ENCODE data around the gene ARID1B. TPM values are rescaled to one million over a fixed set of nuclear protein-coding genes. Genes with fewer than 3 reads are reported as not detected.

Gene ARID1B
- total and polyA plus RNA-seq, 2 of the 13 experiments (the other 11 are each of a cell fraction or from before 2014, with no cell fraction given) = 20.1 to 32.6 TPM

- H3K27me3 ChIP-seq (ENCODE audit: control insufficient read depth in 1 of 2, insufficient read depth in 2 of 2, low read length in 2 of 2) = no peaks in the 10 kb centered on the region
- ChIA-PET POLR2A (no interaction called here), CTCF (ENCODE audit: low intra/inter-chr PET ratio, low total read pairs) (no interaction called here)
- no peak overlapping the region for H3K27ac ChIP-seq (ENCODE audit: extremely low read length, insufficient read depth, low read length)
- no peaks in the 10 kb centered on the region for H3K79me2 ChIP-seq (ENCODE audit: insufficient read depth, low read length)
- H3K4me1 ChIP-seq (ENCODE audit: insufficient read depth, low read length) = peaks cover 20% of the 10 kb centered on the region
- no peak overlapping the region for H3K9ac ChIP-seq (ENCODE audit: insufficient read depth, low read depth, low read length)
- no TSS peak for BruUV-seq (replicated peaks)
- no peaks in the 10 kb centered on the region for H3K9me3 ChIP-seq (ENCODE audit: low read length)
- in situ Hi-C loops (cut with HindIII; ENCODE audit: extremely low pct_ligation_motif_present, low pct_unique_long_range_greater_than_20kb) (no loop called here), intact Hi-C loops (cut with micrococcal nuclease; ENCODE audit: unreplicated experiment) (no loop called here)
- FAIRE-seq (no peak), DNase-seq (ENCODE audit: low spot score) (no peak), ATAC-seq (no peak)
- H3K36me3 ChIP-seq (replicated peaks in 1 of 2; ENCODE audit: control insufficient read depth in 1 of 2, insufficient read depth in 2 of 2, low read length in 2 of 2) = peaks cover 3 to 15% of the 10 kb centered on the region in 2 experiments; a peak in 4 of 5 replicates
- whole genome bisulfite sequencing (ENCODE audit: low lambda C conversion rate) = 98% methylated on average over 6 of the region's 6 CpGs
- H3K4me2 ChIP-seq (ENCODE audit: low read depth, low read length) = no peak overlapping the region
- TF ChIP-seq ZBTB46 (CRISPR knock-in tag; IDR thresholded peaks at IDR 0.05; ENCODE audit: borderline replicate concordance) (no peak), HMG20B (CRISPR knock-in tag; conservative IDR thresholded peaks at IDR 0.05) (no peak)
- H4K20me1 ChIP-seq (ENCODE audit: insufficient read depth, low read length) = peaks cover 3% of the 10 kb centered on the region; the same call in 1 of the 2 replicates
- H2AFZ ChIP-seq (ENCODE audit: low read length) = no peak overlapping the region
- no peak overlapping the region for H3K4me3 ChIP-seq (replicated peaks in 1 of 3; ENCODE audit: insufficient read depth in 1 of 3, low read depth in 2 of 3, low read length in 3 of 3)
Measured at GRCh38 chr6:157123234-157123633, 346.1 kb downstream of the ARID1B start.

- POLR2A ChIA-PET = no interaction called here
- Histone ChIP-seq H3K4me2 (ENCODE audit: low read depth, low read length) (no peak overlapping the region), H3K36me3 (replicated peaks in 1 of 2; ENCODE audit: control insufficient read depth in 1 of 2, insufficient read depth in 2 of 2, low read length in 2 of 2) (peaks cover 4 to 18% of the 10 kb centered on the region in 2 experiments; a peak in 4 of 5 replicates), H3K4me1 (ENCODE audit: insufficient read depth, low read length) (peaks cover 17% of the 10 kb centered on the region), H3K4me3 (replicated peaks in 1 of 3; ENCODE audit: insufficient read depth in 1 of 3, low read depth in 2 of 3, low read length in 3 of 3) (no peak overlapping the region), H3K27me3 (ENCODE audit: control insufficient read depth in 1 of 2, insufficient read depth in 2 of 2, low read length in 2 of 2) (no peaks in the 10 kb centered on the region), H3K79me2 (ENCODE audit: insufficient read depth, low read length) (no peaks in the 10 kb centered on the region), H3K9me3 (ENCODE audit: low read length) (no peaks in the 10 kb centered on the region), H2AFZ (ENCODE audit: low read length) (no peak overlapping the region), H3K9ac (ENCODE audit: insufficient read depth, low read depth, low read length) (no peak overlapping the region), H3K27ac (ENCODE audit: extremely low read length, insufficient read depth, low read length) (no peak overlapping the region), H4K20me1 (ENCODE audit: insufficient read depth, low read length) (0 out of 2 replicates have a peak, but pooled peaks cover 3% of the 10 kb centered on the region)
- in situ Hi-C loops (cut with HindIII; ENCODE audit: extremely low pct_ligation_motif_present, low pct_unique_long_range_greater_than_20kb) (no loop called here), intact Hi-C loops (cut with micrococcal nuclease; ENCODE audit: unreplicated experiment) (no loop called here)
- FAIRE-seq = no peak
- BruUV-seq (replicated peaks) = no TSS peak
- CTCF ChIA-PET (ENCODE audit: low intra/inter-chr PET ratio, low total read pairs) = no interaction called here
- DNase-seq (ENCODE audit: low spot score) = no peak
- WGBS (ENCODE audit: low lambda C conversion rate) = 100% methylated on average over 5 of the region's 5 CpGs
- no peak for ATAC-seq
- TF ChIP-seq ZNF772 (CRISPR knock-in tag; IDR thresholded peaks at IDR 0.05) = no peak
- TF ChIP-seq GZF1 (CRISPR knock-in tag; IDR thresholded peaks at IDR 0.05) = no peak
- TF ChIP-seq SIN3A (IDR thresholded peaks at IDR 0.05; ENCODE audit: borderline replicate concordance, low read depth, low read length) = no peak
- no peak for TF ChIP-seq ZNF766 (CRISPR knock-in tag; IDR thresholded peaks at IDR 0.05; ENCODE audit: borderline replicate concordance)
- TF ChIP-seq ZNF510 (CRISPR knock-in tag; IDR thresholded peaks at IDR 0.05; ENCODE audit: low read depth) = no peak
- no peak for TF ChIP-seq ZNF446 (CRISPR knock-in tag; IDR thresholded peaks at IDR 0.05)
- no peak for TF ChIP-seq MED1 (CRISPR knock-in tag; IDR thresholded peaks at IDR 0.05)
- no peak for TF ChIP-seq EHMT2 (IDR thresholded peaks at IDR 0.05; ENCODE audit: borderline replicate concordance, low read depth, low read length)
- TF ChIP-seq ARNTL (CRISPR knock-in tag; IDR thresholded peaks at IDR 0.05) = no peak
- no peak for TF ChIP-seq IRX3 (CRISPR knock-in tag; IDR thresholded peaks at IDR 0.05; ENCODE audit: borderline replicate concordance, low read depth)
- no peak for TF ChIP-seq CBX2 (IDR thresholded peaks at IDR 0.05; ENCODE audit: low read depth, low read length)
- no peak for TF ChIP-seq CBX2 (CRISPR knock-in tag; IDR thresholded peaks at IDR 0.05; ENCODE audit: low read depth)
- no peak for TF ChIP-seq MXD4 (CRISPR knock-in tag; IDR thresholded peaks at IDR 0.05)
- TF ChIP-seq SP1 (IDR thresholded peaks at IDR 0.05) = no peak
- TF ChIP-seq SP1 (CRISPR knock-in tag; IDR thresholded peaks at IDR 0.05) = no peak
- TF ChIP-seq ISX (CRISPR knock-in tag; conservative IDR thresholded peaks at IDR 0.05) = no peak
- no peak for TF ChIP-seq ZNF572 (CRISPR knock-in tag; IDR thresholded peaks at IDR 0.05)
- TF ChIP-seq KLF6 (CRISPR knock-in tag; IDR thresholded peaks at IDR 0.05) = no peak
Measured at GRCh38 chr6:157124485-157125254, 347.5 kb downstream of the ARID1B start.
